Subcutaneous adipose tissue (tissue), 4 donors: ENCODE data around the gene ANAPC10. TPM values are rescaled to one million over a fixed set of nuclear protein-coding genes. Genes with fewer than 3 reads are reported as not detected.

Experiments used
- CTCF ChIP-seq: fragments of 450-650 bp; IDR thresholded peaks from one replicate; pipeline ENCODE4 v1.5.1; 2016; ENCODE audit warnings: low read depth, mild to moderate bottlenecking, control low read depth, antibody characterized with exemption, moderate library complexity
- total RNA-seq, 4 donors: library from RNA; depleted of rRNA; stranded (reverse); fragments of >200 nt; gene quantifications; one replicate each; pipeline ENCODE4 v1.1.0, GENCODE V29; 2016

Gene ANAPC10
- total RNA-seq: 10 to 100 TPM; 24.6 to 35.6 (median 28.2) TPM

- no peak for TF ChIP-seq CTCF
Measured at GRCh38 chr4:145097821-145098674, at the start of gene ANAPC10, which contains the start of gene ABCE1. Gene ANAPC10 (minus strand): TSS chr4:145098196. CDS start chr4:145096099, 2,097 bp downstream. Gene ABCE1 (plus strand): TSS chr4:145098311. CDS start chr4:145104413, 6,102 bp downstream.

GRCh38 chr4:145132511-145133098 is 34.6 kb upstream of the ANAPC10 start:
- no peak for TF ChIP-seq CTCF

- no peak for TF ChIP-seq CTCF
Measured at GRCh38 chr4:145131848-145132247, 33.9 kb upstream of the ANAPC10 start.

- TF ChIP-seq CTCF: no peak
Measured at GRCh38 chr4:145130788-145131399, 32.9 kb upstream of the ANAPC10 start.

GRCh38 chr4:145130130-145130529 is 32.1 kb upstream of the ANAPC10 start:
- TF ChIP-seq CTCF: no peak

- TF ChIP-seq CTCF: no peak
Measured at GRCh38 chr4:145125396-145125795, 27.4 kb upstream of the ANAPC10 start.

- no peak for TF ChIP-seq CTCF
Measured at GRCh38 chr4:145108128-145108527, 10.1 kb upstream of the ANAPC10 start.
